Transverse colon (tissue), 4 donors: ENCODE measurements around the gene APBB1IP. TPM values are rescaled to one million over a fixed set of nuclear protein-coding genes. Genes with fewer than 3 reads are reported as not detected.
"Not testable (repeated sequence)": the region's sequence is repeated elsewhere in the genome, so short reads cannot be mapped to it uniquely, and the experiment has no call there.

ENCODE experiments used
- DNase-seq: peaks from one replicate; pipeline ENCODE4 v3.0.0-alpha.2; 2019
- H3K27ac ChIP-seq, 4 donors: fragments of 200-600 bp; sonication (generic); 2 replicates each; pipeline ENCODE4 v1.5.1; 2016 to 2018; ENCODE audit warnings: inconsistent platforms in 4 of 4
- H3K27me3 ChIP-seq: fragments of 200-600 bp; sonication (generic); 2 replicates; pipeline ENCODE4 v1.5.1; 2017; ENCODE audit warnings: inconsistent platforms
- H3K36me3 ChIP-seq, 4 donors: fragments of 200-600 bp; sonication (generic); 2 replicates each; pipeline ENCODE4 v1.5.1; 2017 to 2019; ENCODE audit warnings: inconsistent platforms in 4 of 4
- H3K4me1 ChIP-seq, 4 donors: fragments of 200-600 bp; sonication (generic); 2 replicates each; pipeline ENCODE4 v1.5.1; 2017 to 2020; ENCODE audit warnings: inconsistent platforms in 4 of 4
- H3K4me3 ChIP-seq, 4 donors: fragments of 200-600 bp; sonication (generic); 1 replicate in 1 of 4; 2 replicates in 3 of 4; pipeline versions ENCODE4 v1.5.1 to v1.6.1; 2017 to 2019; ENCODE audit warnings: inconsistent platforms in 4 of 4
- H3K9me3 ChIP-seq, 2 donors: fragments of 200-600 bp; sonication (generic); 2 replicates each; pipeline ENCODE4 v1.5.1; 2017 to 2019; ENCODE audit warnings: inconsistent platforms in 2 of 2
- EP300 ChIP-seq: sonication (generic); formaldehyde crosslinking; IDR thresholded peaks from one replicate; pipeline ENCODE4 v1.6.1; 2017; ENCODE audit warnings: antibody characterized with exemption, low read depth
- POLR2A ChIP-seq: fragments of 450-650 bp; IDR thresholded peaks from one replicate; pipeline ENCODE4 v1.6.1; 2016; ENCODE audit warnings: antibody characterized with exemption, mild to moderate bottlenecking, moderate library complexity
- POLR2AphosphoS5 ChIP-seq, 3 donors: sonication (generic); formaldehyde crosslinking; IDR thresholded peaks; one replicate each; pipeline ENCODE4 v1.6.1; 2016; ENCODE audit warnings: antibody characterized with exemption in 3 of 3
- WGBS, 2 donors: methylation state at CpG; one replicate each; pipeline ENCODE4 v1.1.5; 2018; ENCODE audit warnings: low coverage in 1 of 2; 5-methylcytosine and 5-hydroxymethylcytosine counted together
- in situ Hi-C, 4 donors: fragments of 200-750 bp; cut with MboI; loops; one replicate each; pipeline versions ENCODE4 v1.15.0 to v1.15.1; 2017; ENCODE audit warnings: low sequenced_read_pairs in 3 of 4, low pct_ligation_motif_present in 1 of 4, low pct_unique_long_range_greater_than_20kb in 1 of 4
- intact Hi-C: fragments of 100-400 bp; cut with DNase I; formaldehyde crosslinking; loops from one replicate; pipeline ENCODE4 v1.15.1; 2023; ENCODE audit warnings: low total_unique reads
- total RNA-seq, 4 donors: library from RNA; depleted of rRNA; stranded (reverse); fragments of >200 nt; gene quantifications; one replicate each; pipeline ENCODE4 v1.1.0, GENCODE V29; 2016
- TF ChIP-seq, protein P1 (sequence below), 5 experiments: fragments of 200-600 bp in 3 of 5; fragments of 450-650 bp in 2 of 5; sonication (generic) in 3 of 5; IDR thresholded peaks; 1 replicate in 2 of 5; 2 replicates in 3 of 5; pipeline ENCODE4 v1.5.1; 2016 to 2017; ENCODE audit warnings: antibody characterized with exemption in 5 of 5, inconsistent platforms in 3 of 5, mild to moderate bottlenecking in 2 of 5, moderate library complexity in 1 of 5

The APBB1IP gene
- total RNA-seq, 4 donors from 2014 or later = 2.5 to 7.6 (median 6.4) TPM; not detected in 1

DNA sequence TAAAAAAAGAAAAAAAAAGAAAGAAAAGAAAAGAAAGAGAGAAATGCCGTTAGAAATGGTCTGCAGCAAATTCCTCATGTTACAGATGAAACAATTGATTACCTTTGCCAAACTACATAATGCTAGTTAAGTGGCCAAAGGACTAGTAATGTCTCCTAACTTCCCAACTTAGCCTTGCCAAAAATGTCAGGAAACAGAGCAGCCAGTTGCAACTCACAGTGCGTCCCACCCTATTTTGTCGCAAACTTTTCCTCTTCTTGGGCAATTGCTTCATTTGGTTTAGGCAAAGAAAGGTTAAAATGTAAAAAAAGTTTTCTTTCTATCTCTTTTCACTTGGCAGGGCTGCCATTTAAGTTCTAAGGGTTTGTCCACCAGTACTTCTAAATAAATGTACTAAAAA lies 53.1 kb downstream of the APBB1IP start:
- Histone ChIP-seq H3K36me3 (no peaks in the 10 kb centered on the region), H3K9me3 (no peaks in the 10 kb centered on the region), H3K27ac (no peak overlapping the region), H3K27me3 (no peaks in the 10 kb centered on the region), H3K4me3 (no peak overlapping the region), H3K4me1 (peaks cover 0 to 15% (median 0%) of the 10 kb centered on the region in 4 donors)
- WGBS, 2 donors = 66 to 85% methylated on average over 2 to 3 of the region's 3 CpGs
- in situ Hi-C loops (no loop called here), intact Hi-C loops (no loop called here)
- TF ChIP-seq POLR2A = no peak
- TF ChIP-seq, protein P1, sequence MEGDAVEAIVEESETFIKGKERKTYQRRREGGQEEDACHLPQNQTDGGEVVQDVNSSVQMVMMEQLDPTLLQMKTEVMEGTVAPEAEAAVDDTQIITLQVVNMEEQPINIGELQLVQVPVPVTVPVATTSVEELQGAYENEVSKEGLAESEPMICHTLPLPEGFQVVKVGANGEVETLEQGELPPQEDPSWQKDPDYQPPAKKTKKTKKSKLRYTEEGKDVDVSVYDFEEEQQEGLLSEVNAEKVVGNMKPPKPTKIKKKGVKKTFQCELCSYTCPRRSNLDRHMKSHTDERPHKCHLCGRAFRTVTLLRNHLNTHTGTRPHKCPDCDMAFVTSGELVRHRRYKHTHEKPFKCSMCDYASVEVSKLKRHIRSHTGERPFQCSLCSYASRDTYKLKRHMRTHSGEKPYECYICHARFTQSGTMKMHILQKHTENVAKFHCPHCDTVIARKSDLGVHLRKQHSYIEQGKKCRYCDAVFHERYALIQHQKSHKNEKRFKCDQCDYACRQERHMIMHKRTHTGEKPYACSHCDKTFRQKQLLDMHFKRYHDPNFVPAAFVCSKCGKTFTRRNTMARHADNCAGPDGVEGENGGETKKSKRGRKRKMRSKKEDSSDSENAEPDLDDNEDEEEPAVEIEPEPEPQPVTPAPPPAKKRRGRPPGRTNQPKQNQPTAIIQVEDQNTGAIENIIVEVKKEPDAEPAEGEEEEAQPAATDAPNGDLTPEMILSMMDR (IDR thresholded peaks at IDR 0.05) = no peak
- no peak for TF ChIP-seq POLR2AphosphoS5 (IDR thresholded peaks at IDR 0.05)
- no peak for TF ChIP-seq EP300
- no peak for DNase-seq

DNA sequence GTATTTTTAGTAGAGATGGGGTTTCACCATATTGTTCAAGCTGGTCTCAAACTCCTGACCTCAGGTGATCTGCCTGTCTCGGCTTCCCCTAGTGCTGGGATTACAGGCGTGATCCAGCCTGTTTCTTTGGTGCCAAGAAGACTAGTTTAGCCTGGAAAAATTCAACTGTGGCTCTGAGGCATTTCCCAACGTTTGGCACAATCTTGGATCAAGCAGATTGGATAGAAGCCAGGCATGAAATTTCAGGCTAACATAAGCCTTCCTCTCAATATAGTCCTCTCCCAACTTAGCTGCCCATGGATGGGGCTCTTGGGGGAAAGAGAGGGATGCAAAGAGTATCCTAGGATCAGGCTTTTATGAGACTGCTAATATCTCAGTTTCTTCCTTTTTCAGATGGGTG lies 53.8 kb downstream of the APBB1IP start:
- 65% methylated on average over 3 of the region's 3 CpGs; no CpG with 5 or more reads in 1 of the 2 donors for WGBS, 2 donors
- intact Hi-C loops = no loop called here
- H3K27ac ChIP-seq = no peak overlapping the region

DNA sequence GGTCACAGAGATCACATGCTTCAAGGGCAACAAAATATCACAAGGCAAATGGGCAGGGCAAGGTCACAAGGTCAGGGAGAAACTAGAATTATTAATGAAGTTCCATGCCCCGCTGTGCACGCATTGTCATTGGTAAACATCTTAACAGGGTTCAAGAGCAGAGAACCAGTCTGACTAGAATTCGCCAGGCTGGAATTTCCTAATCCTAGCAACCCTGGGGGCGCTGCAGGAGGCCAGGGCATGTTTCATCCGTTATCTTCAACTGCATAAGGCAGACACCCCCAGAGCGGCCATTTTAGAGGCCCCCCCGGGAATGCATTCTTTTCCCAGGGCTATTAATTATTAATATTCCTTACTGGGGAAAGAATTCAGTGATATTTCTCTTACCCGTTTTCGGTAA lies 54.6 kb downstream of the APBB1IP start:
- DNase-seq, H3K27ac ChIP-seq, H3K4me3 ChIP-seq, H3K9me3 ChIP-seq, intact Hi-C loops, H3K36me3 ChIP-seq, H3K27me3 ChIP-seq, in situ Hi-C loops, H3K4me1 ChIP-seq: not testable (repeated sequence)
- 85 to 92% methylated on average over 4 to 8 of the region's 9 CpGs for WGBS, 2 donors

More for the DNA sequence above, 53.8 kb downstream of the APBB1IP start:
- Histone ChIP-seq H3K4me3 (no peak overlapping the region), H3K4me1 (peaks cover 0 to 9% (median 0%) of the 10 kb centered on the region in 4 donors), H3K9me3 (no peaks in the 10 kb centered on the region), H3K27me3 (no peaks in the 10 kb centered on the region), H3K36me3 (no peaks in the 10 kb centered on the region)
- no peak for DNase-seq
- in situ Hi-C loops = no loop called here
- no peak for TF ChIP-seq EP300
- TF ChIP-seq POLR2AphosphoS5 (IDR thresholded peaks at IDR 0.05) = no peak
- no peak for TF ChIP-seq POLR2A
- TF ChIP-seq, protein P1 (IDR thresholded peaks at IDR 0.05) = no peak

DNA sequence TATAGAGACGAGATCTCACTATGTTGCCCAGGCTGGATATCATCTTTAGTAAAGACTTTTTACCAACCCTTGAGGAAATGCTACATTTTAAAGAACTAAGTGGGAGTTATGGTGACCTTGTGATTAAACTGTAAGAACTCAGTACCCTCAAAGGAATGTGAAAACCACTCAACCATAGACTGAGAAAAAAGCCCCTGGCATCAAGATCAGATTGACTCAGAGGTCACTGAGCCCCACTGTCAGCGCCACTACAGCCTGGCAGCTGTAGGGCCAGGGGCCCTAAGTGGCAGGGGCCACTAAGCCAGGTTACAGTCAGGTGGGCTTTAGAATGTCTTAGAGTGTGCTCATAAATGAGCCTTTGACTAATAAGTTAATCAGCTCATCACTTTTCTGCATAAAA lies 55.9 kb downstream of the APBB1IP start:
- Histone ChIP-seq H3K4me3 (no peak overlapping the region), H3K27me3 (no peaks in the 10 kb centered on the region), H3K27ac (no peak overlapping the region), H3K4me1 (no peaks in the 10 kb centered on the region), H3K9me3 (no peaks in the 10 kb centered on the region), H3K36me3 (no peaks in the 10 kb centered on the region)
- intact Hi-C loops (no loop called here), in situ Hi-C loops (no loop called here)
- DNase-seq = no peak
- TF ChIP-seq, protein P1 (IDR thresholded peaks at IDR 0.05) = no peak
- TF ChIP-seq POLR2AphosphoS5 (IDR thresholded peaks at IDR 0.05) (no peak), EP300 (no peak), POLR2A (no peak)
- 79 to 83% methylated on average over 2 of the region's 2 CpGs for WGBS, 2 donors

DNA sequence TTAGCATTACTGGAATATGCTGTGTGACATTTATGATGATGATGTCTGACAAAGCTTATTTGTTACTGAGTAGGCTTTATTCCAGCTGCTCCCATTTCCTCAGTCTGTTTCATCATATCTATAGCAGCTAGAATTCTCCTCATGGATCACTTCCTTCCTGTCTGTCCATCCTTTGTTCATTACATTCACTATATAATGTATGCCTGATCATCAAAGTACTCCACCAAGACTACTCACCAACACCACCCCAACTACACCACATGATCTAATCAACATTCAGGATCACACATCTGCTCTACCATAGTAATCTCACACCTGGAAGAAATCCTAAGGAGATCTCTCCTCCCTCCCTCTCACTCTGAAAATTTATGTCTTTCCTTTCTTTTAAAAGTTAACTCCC lies 61.3 kb downstream of the APBB1IP start:
- Histone ChIP-seq H3K9me3 (no peaks in the 10 kb centered on the region), H3K4me3 (no peak overlapping the region), H3K36me3 (no peaks in the 10 kb centered on the region), H3K27ac (no peak overlapping the region), H3K4me1 (no peaks in the 10 kb centered on the region), H3K27me3 (no peaks in the 10 kb centered on the region)
- TF ChIP-seq POLR2A (no peak), EP300 (no peak), POLR2AphosphoS5 (IDR thresholded peaks at IDR 0.05) (no peak)
- TF ChIP-seq, protein P1 (IDR thresholded peaks at IDR 0.05) = no peak
- intact Hi-C loops (no loop called here), in situ Hi-C loops (no loop called here)
- no peak for DNase-seq
